Stimulated activated CD8-positive, alpha-beta memory T cell treated with anti-CD3 and anti-CD28 coated beads, Interleukin-7, amount 100 ng/mL, for 4 hours (primary cell): ENCODE measurements around the gene RBBP5.
"Not testable (repeated sequence)": the region's sequence is repeated elsewhere in the genome, so short reads cannot be mapped to it uniquely, and the experiment has no call there.

Experiments
- DNase-seq, 2 donors: peaks; one replicate each; pipeline ENCODE4 v3.0.0-alpha.2; 2020; ENCODE audit warnings: low read depth in 2 of 2

Gene RBBP5, protein sequence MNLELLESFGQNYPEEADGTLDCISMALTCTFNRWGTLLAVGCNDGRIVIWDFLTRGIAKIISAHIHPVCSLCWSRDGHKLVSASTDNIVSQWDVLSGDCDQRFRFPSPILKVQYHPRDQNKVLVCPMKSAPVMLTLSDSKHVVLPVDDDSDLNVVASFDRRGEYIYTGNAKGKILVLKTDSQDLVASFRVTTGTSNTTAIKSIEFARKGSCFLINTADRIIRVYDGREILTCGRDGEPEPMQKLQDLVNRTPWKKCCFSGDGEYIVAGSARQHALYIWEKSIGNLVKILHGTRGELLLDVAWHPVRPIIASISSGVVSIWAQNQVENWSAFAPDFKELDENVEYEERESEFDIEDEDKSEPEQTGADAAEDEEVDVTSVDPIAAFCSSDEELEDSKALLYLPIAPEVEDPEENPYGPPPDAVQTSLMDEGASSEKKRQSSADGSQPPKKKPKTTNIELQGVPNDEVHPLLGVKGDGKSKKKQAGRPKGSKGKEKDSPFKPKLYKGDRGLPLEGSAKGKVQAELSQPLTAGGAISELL

DNA sequence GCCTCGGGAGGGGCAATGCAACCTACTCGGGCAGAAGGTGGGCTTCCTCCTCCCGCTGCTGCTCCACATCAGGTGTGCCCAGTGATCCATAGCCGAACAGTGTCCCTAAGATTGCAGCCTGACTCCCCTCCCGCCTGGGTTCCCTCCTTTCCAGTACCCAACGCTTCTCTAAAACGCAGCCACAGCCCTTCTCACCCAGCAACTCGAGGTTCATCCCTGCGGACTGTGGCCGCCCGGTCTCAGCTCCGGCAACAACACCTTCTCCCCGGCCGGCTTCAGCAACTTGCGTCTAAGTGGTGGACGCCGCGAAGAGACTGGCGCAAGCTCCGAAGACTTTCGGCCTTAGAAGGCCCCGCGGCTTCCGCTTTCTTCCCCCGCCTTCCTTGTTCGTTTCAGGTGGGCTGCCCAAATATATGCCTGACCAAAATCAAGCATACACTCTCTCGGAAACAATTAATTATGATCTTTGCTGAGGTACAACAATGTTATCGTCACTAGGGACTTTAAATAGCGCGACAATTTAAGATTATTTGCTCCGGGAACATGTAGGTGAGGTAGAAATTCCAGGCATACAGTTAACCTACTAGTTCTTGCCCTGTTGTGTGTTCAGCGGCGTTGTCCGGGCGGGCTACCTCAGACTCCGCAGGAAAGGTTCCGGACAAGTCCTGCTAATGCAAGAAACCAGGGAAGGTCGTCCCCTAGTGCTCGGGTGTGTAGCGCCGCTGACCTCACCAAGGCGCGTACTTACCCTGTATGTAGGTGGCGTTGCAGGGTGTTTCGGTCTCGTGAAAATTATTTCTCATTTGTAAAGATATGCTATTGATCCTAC, at the start of gene RBBP5:
Gene RBBP5 (minus strand): TSS at position 319 of the 829 bp plus-strand sequence. CDS start 105 bp downstream, at position 214.
- DNase-seq, result peak; percentile 92 to 93

DNA sequence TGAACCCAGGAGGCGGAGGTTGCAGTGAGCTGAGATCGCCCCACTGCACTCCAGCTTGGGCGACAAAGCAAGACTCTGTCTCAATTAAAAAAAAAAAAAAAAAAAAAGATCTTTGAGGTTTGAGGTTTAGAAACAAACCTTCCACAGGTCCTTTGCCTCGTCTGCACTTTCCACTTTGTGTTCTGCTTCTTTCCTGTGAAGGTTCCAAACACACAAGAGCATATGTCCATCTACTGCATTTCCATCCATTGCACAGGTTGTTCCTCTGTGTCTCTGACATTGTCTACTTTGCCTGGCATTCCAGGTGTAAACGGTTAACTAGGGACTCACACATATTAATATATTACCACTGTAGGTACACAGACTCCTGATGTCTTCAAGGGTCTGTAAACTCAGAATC, 49.6 kb upstream of the RBBP5 start:
- DNase-seq, result no peak

DNA sequence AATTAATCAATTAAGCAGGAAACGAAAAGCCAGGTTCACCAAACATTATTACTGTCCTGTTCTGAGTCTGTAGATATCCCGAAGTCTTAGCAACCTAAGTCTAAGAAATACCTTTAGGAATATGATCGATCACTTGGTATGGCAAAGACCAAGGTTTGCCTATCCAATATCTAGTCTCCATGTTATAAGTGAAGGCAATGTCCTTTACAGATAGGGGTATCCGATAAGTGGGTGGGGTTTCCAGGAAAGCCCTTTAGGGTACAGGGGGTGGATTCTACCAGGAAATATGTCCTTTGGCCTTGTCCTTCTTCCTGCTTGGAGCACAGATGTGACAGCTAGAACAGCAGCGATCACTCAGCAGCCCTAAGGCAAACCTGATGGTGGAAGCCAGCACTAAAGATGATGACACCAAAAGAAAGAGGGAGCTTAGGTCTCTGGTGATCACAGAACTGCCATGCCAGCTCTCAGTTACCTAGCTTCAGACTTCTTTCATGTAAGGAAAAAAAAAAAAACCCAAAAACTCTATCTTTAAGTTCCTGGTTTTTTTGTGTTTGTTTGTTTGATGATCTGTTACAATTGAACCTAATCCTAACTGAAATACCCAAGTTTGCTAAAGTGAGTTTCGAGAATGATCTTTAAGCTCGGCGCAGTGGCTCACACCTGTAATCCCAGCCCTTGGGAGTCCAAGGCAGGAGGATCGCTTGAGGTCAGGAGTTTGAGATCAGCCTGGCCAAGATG, 48.9 kb upstream of the RBBP5 start:
- no peak for DNase-seq

DNA sequence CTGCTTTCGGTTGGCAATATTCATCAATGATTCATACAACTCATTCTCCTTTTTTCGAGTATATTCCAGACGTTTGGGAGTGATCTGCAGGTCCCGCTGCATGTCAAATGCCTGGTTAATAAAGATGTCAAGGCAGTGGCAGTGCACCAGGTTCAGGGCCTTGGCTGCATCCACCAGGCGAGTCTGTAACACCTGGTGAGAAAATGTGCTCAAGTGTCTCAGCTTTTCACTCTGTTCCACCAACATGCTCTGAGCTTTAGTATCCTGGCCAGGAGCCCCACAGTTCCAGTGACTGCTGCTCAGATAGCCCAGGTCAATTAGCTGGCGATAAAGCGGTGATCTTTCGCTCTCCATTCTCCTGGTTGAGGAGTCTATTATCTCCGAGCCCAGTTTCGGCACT, 47.5 kb upstream of the RBBP5 start:
- no peak for DNase-seq

DNA sequence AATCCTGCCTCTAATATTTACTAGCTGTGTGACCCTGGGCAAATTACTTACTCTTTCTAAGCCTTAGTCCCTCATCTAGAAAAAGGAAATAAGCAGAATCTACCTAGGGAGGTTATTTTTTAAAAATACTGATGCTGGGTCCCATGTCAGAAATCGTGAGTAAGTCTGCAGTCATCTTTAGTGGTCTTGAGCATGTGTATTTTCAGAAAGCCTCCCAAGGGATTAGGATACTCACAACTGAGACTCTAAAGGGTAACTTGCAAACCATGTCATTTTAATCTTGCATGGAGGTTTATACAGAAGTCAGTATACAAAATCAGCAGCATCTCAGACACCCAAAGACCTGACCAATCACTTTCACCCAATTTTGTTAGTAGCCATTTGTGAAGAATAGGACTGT, 46.5 kb upstream of the RBBP5 start:
- DNase-seq, result no peak

DNA sequence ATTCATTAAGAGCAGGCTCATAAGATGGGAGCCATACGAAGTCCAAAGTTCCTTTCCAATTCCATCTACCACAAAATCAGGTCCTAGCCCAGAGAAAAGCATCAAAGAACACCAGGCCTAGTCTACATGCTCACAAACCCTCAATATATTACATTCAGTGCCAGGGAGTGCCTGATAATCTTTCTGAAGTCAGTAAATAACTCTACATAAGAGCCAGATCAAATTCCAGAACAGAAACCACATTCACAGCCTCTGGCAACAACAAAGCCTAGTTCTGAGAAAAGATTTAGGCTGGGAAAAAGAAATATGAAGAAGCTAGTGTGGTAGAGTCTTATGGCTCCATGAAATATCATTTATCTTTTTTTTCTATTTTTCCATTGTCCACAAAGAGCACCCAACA, 40.5 kb upstream of the RBBP5 start:
- no peak for DNase-seq

DNA sequence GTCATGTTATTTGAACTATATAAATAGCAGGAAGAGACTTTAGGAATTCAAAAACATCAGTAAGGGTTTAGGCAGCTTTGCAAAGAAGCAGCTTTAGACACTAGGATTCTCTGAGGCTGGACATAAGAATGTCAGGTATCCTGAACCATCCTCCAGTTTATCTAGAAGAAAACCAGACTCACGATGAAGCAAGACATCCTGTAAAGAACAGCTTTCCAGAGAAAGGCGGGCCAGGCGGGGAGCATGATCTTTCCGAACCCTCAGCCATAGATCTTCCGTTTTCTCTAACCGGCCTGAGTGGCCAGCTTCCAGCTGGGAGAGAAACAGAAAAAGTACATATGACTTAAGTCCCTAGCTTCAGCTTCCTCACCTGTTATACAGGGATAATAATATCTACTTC, 39.3 kb upstream of the RBBP5 start:
- DNase-seq, result no peak

DNA sequence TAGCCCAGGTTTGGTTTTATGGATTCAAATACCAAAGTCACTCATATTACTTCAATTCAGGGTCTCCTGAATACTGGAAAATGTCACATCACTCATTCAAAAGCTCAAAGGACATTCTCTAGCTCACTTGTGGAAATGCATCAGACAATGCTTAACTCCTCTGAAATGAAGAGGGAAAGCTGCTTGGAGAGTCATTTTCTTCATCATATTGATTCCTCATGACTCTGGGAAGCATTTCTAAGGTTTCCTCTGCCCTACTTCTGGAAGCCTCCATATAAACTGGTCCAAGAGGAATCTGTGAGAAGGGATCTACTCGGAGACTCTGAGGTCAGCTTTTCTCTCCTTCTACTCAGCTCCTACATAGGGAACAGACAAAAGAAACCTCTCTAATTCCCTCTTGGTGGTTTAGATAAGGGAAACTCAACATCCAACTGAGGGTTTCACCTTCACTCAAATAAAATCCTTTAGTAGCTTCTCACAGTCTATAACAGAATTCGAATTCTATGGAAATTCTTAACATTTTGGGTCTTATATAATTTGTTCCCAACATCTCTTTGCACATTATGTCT, 36.4 kb upstream of the RBBP5 start:
- no peak for DNase-seq

DNA sequence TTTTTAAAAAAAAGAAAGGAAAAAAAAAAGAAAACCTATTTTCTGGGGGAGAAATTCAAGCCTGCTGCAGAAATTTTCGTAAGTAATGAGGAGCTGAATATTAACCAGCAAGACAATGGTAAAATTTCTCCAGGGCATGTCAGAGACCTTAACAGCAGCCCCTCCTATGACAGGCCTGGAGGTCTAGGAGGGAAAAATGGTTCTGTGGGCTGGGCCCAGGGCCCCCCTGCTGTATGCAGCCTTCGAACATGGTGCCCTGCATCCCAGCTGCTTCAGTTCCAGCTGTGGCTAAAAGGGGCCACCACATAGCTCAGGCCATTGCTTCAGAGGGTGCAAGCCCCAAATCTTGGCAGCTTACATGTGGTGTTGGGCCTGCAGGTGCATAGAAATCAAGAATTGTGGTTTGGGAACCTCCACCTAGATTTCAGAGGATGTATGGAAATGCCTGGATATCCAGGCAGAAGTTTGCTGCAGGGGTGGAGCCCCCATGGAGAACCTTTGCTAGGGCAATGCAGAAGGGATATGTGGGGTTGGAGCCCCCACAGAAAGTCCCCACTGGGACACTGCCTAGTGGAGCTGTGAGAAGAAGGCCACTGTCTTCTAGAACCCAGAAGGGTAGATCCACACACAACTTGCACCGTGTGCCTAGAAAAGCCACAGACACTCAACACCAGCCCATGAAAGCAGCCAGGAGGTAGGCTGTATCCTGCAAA, 34.0 kb upstream of the RBBP5 start:
- not testable (repeated sequence) for DNase-seq

DNA sequence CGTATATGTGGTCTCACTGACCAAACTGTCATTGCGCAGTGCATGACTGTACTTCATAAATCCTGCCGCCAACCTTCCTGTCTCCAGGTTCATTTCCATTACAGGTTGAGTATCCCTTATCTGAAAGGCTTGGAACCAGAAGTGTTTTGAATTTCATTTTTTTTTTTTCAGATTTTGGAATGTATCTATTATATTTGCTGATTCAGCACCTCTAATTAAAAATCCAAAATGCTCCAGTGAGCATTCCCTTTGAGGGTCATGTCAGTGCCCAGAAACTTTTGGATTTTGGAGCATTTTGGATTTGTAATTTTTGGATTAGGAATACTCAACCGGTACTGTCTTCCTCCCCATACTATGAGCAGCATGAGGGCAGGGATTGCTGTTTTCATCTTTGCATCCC, 30.7 kb upstream of the RBBP5 start:
- DNase-seq, result no peak

DNA sequence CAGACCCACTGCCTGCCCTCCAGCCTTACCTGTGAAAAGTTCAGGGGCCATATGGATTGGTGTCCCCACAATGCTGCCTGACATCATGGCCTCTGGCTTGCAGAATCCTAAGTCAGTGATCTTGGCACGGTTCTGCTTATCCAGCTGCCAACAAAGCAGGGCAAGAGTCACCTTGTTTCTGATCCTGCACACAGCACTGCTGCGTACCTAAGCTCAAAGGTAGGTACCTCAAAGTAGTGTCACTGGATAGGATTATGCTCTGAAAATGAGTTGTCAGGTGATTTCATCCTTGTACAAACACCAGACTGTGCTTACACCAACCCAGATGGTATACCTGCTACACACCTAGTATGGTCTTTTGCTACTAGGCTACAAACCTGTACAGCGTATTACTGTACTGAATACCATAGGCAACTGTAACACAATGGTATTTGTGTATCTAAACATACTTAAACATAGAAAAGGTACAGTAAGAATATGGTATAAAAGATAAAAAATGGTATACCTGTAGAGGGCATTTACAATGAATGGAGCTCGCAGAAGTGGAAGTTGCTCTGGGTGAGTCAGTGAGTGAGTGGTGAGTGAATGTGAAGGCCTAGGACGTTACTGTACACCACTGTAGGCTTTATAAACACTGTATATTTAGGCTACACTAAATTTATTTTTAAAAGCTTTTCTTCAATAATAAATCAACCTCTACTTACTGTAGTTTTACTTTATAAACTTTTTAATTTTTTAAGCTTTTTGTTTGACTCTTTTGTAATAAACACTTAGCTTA, 29.1 kb upstream of the RBBP5 start:
- no peak for DNase-seq

DNA sequence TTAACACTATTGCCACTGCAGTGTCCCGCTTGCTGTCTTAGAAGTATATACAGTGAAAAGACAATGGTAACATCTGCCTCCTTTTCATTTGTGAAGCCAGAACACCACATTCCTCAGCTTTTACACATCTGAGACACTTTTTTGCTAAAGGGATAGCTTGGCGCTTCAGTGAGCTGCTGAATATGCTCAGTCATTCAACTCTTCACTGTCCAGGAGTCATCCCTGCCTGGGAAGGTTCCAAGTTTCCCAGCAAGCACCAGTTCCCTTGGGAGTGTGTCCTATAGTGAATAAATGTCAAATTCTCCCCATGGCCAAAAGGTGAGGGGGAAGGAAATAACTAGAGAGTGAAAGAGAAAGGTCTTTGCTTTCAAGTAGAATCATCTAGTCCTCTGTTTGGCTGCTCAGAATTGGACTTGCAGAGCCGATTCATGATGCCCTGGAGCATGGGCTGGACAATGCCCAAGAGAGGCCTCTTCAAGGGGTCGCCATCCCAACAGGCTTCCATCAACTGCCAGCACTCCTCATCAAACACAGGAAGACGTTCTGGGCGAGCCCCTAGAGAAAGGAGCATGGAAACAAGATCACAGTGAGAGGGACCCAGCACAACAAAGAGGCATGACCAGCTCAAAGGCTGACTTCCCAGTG, 25.5 kb upstream of the RBBP5 start:
- no peak for DNase-seq

DNA sequence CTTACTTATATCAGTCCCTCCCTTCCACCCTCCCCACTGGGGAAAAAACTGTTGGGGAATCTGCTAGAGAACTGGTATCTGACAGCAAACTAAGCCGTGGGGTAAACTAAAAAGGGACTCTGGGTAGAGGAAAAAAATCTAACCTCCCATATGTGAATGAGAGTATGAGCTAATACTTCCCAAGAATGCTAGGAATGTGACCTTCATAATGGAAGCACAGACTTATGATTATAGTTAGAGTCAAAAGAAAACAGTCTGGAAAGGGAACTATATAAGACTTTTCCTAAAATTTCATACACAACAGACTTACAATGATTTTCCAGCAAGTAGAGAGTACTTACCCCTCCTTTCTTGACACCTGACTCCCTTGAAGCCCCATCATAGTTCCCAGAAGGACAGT, 23.0 kb upstream of the RBBP5 start:
- DNase-seq, result no peak

DNA sequence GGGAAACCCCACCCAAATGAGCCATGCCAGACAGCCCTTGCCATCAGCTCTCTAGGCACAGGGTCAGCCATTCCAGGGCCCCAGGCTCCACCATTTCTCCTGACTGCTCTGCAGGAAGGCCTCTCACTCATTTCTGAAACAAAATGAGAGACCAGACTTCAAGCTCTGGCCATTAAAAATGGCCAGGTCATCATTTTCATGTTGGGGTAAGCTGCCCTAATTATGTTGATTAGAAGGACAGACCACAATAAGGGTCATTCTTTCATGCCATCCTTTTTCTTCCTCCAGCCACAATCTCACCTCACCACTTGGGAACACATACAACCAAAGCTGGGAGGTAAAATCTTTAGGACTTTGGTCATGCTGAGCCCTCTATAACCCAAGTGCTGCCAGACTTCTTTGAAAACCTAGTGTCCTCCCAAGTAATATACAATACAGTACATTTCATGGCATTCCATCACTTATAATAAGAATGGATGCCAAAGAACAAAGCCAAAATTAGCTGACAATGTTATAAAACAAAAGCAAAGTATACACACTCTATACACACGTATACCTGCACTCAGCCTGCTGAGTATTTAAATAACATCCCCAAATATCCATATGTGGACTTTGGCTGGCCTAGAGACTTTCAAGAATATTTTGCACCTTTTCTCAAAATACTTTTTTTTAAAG, 22.4 kb upstream of the RBBP5 start:
- DNase-seq, result no peak

DNA sequence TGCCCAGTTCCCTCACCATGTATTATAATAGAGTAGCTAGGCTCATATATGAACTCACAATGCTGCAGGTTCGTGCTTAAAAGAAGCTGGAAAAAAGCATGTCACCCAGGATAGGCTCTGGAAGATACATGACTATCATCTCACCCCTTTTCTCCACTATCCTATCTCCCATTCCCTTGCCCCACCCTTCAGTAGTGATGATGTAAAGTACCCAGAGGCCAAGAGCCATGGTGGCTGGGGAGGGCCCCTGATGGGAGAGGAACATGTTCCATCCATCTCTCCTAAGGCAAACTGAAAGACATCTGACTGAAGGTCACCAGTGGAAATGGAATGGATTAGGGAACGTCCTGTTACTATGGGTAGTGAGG, 20.3 kb upstream of the RBBP5 start:
- DNase-seq, result no peak

DNA sequence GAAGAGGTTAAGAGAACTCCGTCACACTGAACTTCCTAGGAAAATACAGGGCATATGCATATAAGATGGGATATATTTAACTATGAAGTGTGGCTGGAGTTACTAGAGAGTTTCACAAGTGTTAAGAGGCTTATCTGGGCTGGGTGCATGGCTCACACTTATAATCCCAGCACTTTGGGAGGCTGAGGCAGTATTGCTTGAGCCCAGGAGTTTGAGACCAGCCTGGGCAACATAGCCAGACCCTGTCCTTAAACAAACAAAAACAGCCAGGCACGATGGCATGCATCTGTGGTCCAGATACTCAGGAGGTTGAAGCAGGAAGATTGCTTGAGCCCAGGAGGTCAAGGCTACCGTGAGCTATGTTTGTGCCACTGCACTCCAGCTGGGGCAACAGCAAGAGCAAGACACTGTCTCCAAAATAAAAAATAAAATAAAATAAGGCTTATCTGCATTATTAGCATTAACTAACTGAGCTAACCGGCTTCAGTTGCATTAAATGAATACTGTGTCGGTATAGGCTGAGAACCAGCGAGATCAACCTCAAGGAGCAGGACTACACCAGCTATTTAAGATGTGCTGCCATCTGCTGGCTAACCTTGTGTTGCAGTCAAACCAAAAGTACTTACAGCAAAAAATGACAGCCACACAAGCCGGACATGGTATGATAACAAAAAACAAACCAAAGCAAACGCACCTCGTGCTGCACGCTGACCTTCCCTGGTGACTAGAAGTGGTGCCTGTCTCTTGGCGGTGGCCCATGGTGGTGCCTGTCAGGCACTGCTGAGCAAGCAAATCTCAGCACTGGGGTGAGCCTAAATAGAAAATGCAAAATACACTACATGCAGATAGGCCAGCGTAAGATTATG, 19.7 kb upstream of the RBBP5 start:
- peak; percentile 45 to 56 for DNase-seq

DNA sequence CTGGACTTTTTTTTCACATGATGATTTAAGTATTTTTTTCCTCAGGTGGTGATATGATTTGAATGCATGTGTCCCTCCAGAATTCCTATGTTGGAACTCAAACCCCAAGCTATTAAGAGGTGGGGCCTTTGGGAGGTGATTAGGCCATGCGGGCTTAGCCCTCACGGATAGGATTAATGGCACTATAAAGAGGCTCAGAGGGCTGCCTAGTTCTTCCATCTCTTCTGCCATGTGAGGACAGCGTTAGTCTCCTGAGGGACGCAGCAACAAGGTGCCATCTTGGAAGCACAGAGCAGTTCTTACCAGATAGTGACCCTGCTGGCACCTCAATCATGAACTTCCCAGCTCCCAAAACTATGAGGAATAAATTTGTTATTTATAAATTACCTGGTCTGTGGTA, 18.3 kb upstream of the RBBP5 start:
- DNase-seq, result no peak

DNA sequence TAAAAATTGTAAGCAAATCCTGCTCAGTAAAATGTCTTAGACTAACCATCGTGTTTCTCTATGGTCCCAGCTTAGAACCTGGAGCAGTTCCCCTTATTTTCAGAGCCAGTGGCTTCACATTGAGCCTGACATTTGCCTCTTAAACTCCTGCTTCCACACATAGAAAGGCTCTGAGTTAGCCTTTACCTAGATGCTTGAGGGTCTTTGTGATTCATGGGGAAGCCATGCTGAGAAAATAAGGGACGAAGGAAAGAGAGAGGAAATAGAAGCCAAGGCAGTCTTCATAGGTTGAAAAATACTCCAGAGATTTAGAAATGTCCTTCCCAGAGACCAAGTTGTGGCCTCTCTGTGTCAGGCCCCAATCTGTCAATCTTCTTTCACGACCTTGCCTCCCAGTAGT, 16.1 kb upstream of the RBBP5 start:
- no peak for DNase-seq
